ENCODE measurements around the gene E2F6. TPM values are rescaled to one million over a fixed set of nuclear protein-coding genes. Genes with fewer than 3 reads are reported as not detected.

Gene E2F6
- total RNA-seq, 1 experiment from 2014 or later = 14.2 TPM

- no peak for TF ChIP-seq PRDM15 (CRISPR knock-in tag; IDR thresholded peaks at IDR 0.05)
Measured at GRCh38 chr2:11420671-11421070, 45.3 kb downstream of the E2F6 start (continued).

DNA sequence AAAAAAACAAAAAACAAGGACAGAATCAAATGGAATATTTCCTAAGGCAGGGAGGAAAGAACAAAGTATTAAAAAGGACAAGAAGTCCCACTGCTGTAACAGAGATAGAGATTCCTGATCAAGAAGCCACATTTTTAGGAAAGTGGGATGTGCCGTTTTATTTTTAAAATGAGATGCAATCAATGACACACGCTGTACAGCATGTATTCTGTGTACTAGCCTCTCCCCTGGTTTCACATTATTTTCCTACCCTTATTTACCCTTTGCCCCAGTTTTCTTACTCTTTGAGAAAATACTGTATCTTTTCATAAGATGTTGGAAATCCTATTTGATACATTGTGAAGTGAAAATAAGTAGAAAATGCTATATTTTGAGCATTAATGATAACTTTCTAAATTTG lies 45.8 kb downstream of the E2F6 start:
- H3K36me3 Mint-ChIP-seq = peaks cover 15% of the 10 kb centered on the region
- ATAC-seq (no peak), DNase-seq (ENCODE audit: low spot score) (no peak)
- H3K27ac Mint-ChIP-seq = no peak overlapping the region
- H3K9me3 Mint-ChIP-seq = peaks cover 21% of the 10 kb centered on the region
- ChIA-PET CTCF (interaction anchor here (0.6 to 1.2 kb wide), 2 partner anchors 16 to 287 kb away, joined by 4 to 8 read pairs; a partner anchor contains a TSS), POLR2A (no interaction called here)
- peaks cover 3% of the 10 kb centered on the region for H3K27me3 Mint-ChIP-seq (ENCODE audit: low read depth)
- H3K4me1 Mint-ChIP-seq = no peaks in the 10 kb centered on the region
- H3K4me3 Mint-ChIP-seq = no peak overlapping the region
- TF ChIP-seq ZNF232 (CRISPR knock-in tag; IDR thresholded peaks at IDR 0.05) = no peak

- Mint-ChIP-seq H3K36me3 (peaks cover 15% of the 10 kb centered on the region), H3K27ac (no peak overlapping the region), H3K9me3 (peaks cover 21% of the 10 kb centered on the region), H3K27me3 (ENCODE audit: low read depth) (peaks cover 3% of the 10 kb centered on the region), H3K4me3 (no peak overlapping the region), H3K4me1 (no peaks in the 10 kb centered on the region)
- ChIA-PET CTCF (interaction anchor here (0.6 to 1.2 kb wide), 2 partner anchors 16 to 287 kb away, joined by 4 to 8 read pairs; a partner anchor contains a TSS), POLR2A (no interaction called here)
- ATAC-seq (no peak), DNase-seq (ENCODE audit: low spot score) (no peak)
- no peak for TF ChIP-seq GRHL2 (CRISPR knock-in tag; IDR thresholded peaks at IDR 0.05; ENCODE audit: insufficient replicate concordance, severe bottlenecking)
- no peak for TF ChIP-seq NR1H2 (CRISPR knock-in tag; IDR thresholded peaks at IDR 0.05)
- TF ChIP-seq CBFB (CRISPR knock-in tag; IDR thresholded peaks at IDR 0.05; ENCODE audit: low read depth) = no peak
- TF ChIP-seq, protein P1, sequence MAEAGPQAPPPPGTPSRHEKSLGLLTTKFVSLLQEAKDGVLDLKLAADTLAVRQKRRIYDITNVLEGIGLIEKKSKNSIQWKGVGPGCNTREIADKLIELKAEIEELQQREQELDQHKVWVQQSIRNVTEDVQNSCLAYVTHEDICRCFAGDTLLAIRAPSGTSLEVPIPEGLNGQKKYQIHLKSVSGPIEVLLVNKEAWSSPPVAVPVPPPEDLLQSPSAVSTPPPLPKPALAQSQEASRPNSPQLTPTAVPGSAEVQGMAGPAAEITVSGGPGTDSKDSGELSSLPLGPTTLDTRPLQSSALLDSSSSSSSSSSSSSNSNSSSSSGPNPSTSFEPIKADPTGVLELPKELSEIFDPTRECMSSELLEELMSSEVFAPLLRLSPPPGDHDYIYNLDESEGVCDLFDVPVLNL (CRISPR knock-in tag; IDR thresholded peaks at IDR 0.05; ENCODE audit: borderline replicate concordance, low read depth) = no peak
- no peak for TF ChIP-seq PREB (CRISPR knock-in tag; IDR thresholded peaks at IDR 0.05; ENCODE audit: borderline replicate concordance)
- no peak for TF ChIP-seq ERG (CRISPR knock-in tag; IDR thresholded peaks at IDR 0.05)
- TF ChIP-seq, protein P2, sequence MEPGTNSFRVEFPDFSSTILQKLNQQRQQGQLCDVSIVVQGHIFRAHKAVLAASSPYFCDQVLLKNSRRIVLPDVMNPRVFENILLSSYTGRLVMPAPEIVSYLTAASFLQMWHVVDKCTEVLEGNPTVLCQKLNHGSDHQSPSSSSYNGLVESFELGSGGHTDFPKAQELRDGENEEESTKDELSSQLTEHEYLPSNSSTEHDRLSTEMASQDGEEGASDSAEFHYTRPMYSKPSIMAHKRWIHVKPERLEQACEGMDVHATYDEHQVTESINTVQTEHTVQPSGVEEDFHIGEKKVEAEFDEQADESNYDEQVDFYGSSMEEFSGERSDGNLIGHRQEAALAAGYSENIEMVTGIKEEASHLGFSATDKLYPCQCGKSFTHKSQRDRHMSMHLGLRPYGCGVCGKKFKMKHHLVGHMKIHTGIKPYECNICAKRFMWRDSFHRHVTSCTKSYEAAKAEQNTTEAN (CRISPR knock-in tag; IDR thresholded peaks at IDR 0.05) = no peak
- no peak for TF ChIP-seq FOXP1 (CRISPR knock-in tag; IDR thresholded peaks at IDR 0.05; ENCODE audit: borderline replicate concordance)
- no peak for TF ChIP-seq ZNF263 (CRISPR knock-in tag; IDR thresholded peaks at IDR 0.05; ENCODE audit: low read depth)
- TF ChIP-seq JUN (CRISPR knock-in tag; IDR thresholded peaks at IDR 0.05) = no peak
- no peak for TF ChIP-seq NFATC4 (CRISPR knock-in tag; IDR thresholded peaks at IDR 0.05)
- TF ChIP-seq, protein P3, sequence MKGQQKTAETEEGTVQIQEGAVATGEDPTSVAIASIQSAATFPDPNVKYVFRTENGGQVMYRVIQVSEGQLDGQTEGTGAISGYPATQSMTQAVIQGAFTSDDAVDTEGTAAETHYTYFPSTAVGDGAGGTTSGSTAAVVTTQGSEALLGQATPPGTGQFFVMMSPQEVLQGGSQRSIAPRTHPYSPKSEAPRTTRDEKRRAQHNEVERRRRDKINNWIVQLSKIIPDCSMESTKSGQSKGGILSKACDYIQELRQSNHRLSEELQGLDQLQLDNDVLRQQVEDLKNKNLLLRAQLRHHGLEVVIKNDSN (CRISPR knock-in tag; IDR thresholded peaks at IDR 0.05) = no peak
- TF ChIP-seq ELF4 (CRISPR knock-in tag; IDR thresholded peaks at IDR 0.05; ENCODE audit: low read depth) = no peak
- TF ChIP-seq SP1 (CRISPR knock-in tag; conservative IDR thresholded peaks at IDR 0.05) = no peak
- TF ChIP-seq ZNF512 (CRISPR knock-in tag; IDR thresholded peaks at IDR 0.05; ENCODE audit: borderline replicate concordance) = no peak
- no peak for TF ChIP-seq E2F5 (CRISPR knock-in tag; IDR thresholded peaks at IDR 0.05)
- TF ChIP-seq HMGXB4 (CRISPR knock-in tag; IDR thresholded peaks at IDR 0.05) = no peak
Measured at GRCh38 chr2:11419781-11420180, 46.2 kb downstream of the E2F6 start.
